Smooth muscle cell (in vitro differentiated cells): ENCODE data around the gene NAA25. TPM values are rescaled to one million over a fixed set of nuclear protein-coding genes. Genes with fewer than 3 reads are reported as not detected.

Experiments
- DNase-seq: peaks from one replicate; lab custom pipeline; 2025; ENCODE audit not compliant: unreplicated experiment; lab: John Stamatoyannopoulos, UW
- H2AFZ ChIP-seq: fragments of 200-600 bp; sonication (generic); 2 replicates; pipeline ENCODE4 v1.6.0; 2016; ENCODE audit warnings: antibody characterized with exemption, low read depth, mild to moderate bottlenecking
- H3F3A ChIP-seq: fragments of 200-600 bp; sonication (generic); 2 replicates; pipeline ENCODE4 v1.6.0; 2017; ENCODE audit warnings: antibody characterized with exemption, low read depth
- H3K27ac ChIP-seq: fragments of 200-600 bp; sonication (generic); 2 replicates; pipeline ENCODE4 v1.5.1; 2016; ENCODE audit warnings: low read depth, mild to moderate bottlenecking
- H3K27me3 ChIP-seq: fragments of 200-600 bp; sonication (generic); 2 replicates; pipeline ENCODE4 v1.6.1; 2016; ENCODE audit warnings: low read depth, mild to moderate bottlenecking
- H3K36me3 ChIP-seq: fragments of 200-600 bp; sonication (generic); 2 replicates; pipeline ENCODE4 v1.5.1; 2016; ENCODE audit warnings: low read depth
- H3K4me1 ChIP-seq: fragments of 200-600 bp; sonication (generic); 2 replicates; pipeline ENCODE4 v1.5.1; 2016; ENCODE audit warnings: low read depth
- H3K4me2 ChIP-seq: fragments of 200-600 bp; sonication (generic); 2 replicates; pipeline ENCODE4 v1.6.0; 2016; ENCODE audit warnings: mild to moderate bottlenecking
- H3K4me3 ChIP-seq: fragments of 200-600 bp; sonication (generic); 2 replicates; pipeline ENCODE4 v1.5.1; 2016; ENCODE audit warnings: mild to moderate bottlenecking
- H3K79me2 ChIP-seq: fragments of 200-600 bp; sonication (generic); 2 replicates; pipeline ENCODE4 v1.6.0; 2016; ENCODE audit warnings: low read depth, mild to moderate bottlenecking
- H3K9ac ChIP-seq: fragments of 200-600 bp; sonication (generic); 2 replicates; pipeline ENCODE4 v1.6.0; 2016; ENCODE audit warnings: low read depth
- H3K9me3 ChIP-seq: fragments of 200-600 bp; sonication (generic); replicated peaks from 2 replicates; pipeline ENCODE4 v1.5.1; 2016; ENCODE audit warnings: low read depth
- H4K20me1 ChIP-seq: fragments of 200-600 bp; sonication (generic); 2 replicates; pipeline ENCODE4 v1.6.0; 2016; ENCODE audit warnings: low read depth
- CTCF ChIP-seq: fragments of 200-600 bp; sonication (generic); IDR thresholded peaks from 2 replicates; pipeline ENCODE4 v1.5.1; 2017; ENCODE audit warnings: borderline replicate concordance, mild to moderate bottlenecking, antibody characterized with exemption; ENCODE audit not compliant: insufficient read depth, poor library complexity, severe bottlenecking
- WGBS: methylation state at CpG from one replicate; pipeline ENCODE4 v1.1.7; 2016; ENCODE audit warnings: low lambda C conversion rate; 5-methylcytosine and 5-hydroxymethylcytosine counted together
- polyA plus RNA-seq: library from polyadenylated mRNA; unstranded; fragments of >200 nt; fragmentation: Nextera tagmentation; extraction: Ambion mirVana; gene quantifications from 2 replicates; pipeline ENCODE4 v1.2.1, GENCODE V29; 2016
- total RNA-seq: library from RNA; depleted of rRNA; stranded (reverse); fragments of >200 nt; gene quantifications from 2 replicates; pipeline ENCODE4 v1.2.3, GENCODE V29; 2014

NAA25 gene
- total and polyA plus RNA-seq, 2 experiments from 2014 or later = 14.7 to 19.8 TPM

GRCh38 chr12:112022241-112023016 is 86.2 kb downstream of the NAA25 start:
- no peaks in the 10 kb centered on the region for H3K4me1 ChIP-seq
- no peaks in the 10 kb centered on the region for H3K27me3 ChIP-seq
- H4K20me1 ChIP-seq = peaks cover 34% of the 10 kb centered on the region
- H3K79me2 ChIP-seq = peaks cover 32% of the 10 kb centered on the region
- no peak overlapping the region for H3K9ac ChIP-seq
- 98% methylated on average over 11 of the region's 11 CpGs for WGBS
- H3K9me3 ChIP-seq = no peaks in the 10 kb centered on the region
- DNase-seq = no peak
- no peak overlapping the region for H3K27ac ChIP-seq
- H3K4me2 ChIP-seq = no peak overlapping the region
- no peak overlapping the region for H2AFZ ChIP-seq
- H3K4me3 ChIP-seq = no peak overlapping the region
- no peak for TF ChIP-seq CTCF
- no peaks in the 10 kb centered on the region for H3K36me3 ChIP-seq
- H3F3A ChIP-seq = peaks cover 2% of the 10 kb centered on the region

GRCh38 chr12:112020947-112021457 is 87.6 kb downstream of the NAA25 start:
- Histone ChIP-seq H3K4me1 (no peaks in the 10 kb centered on the region), H2AFZ (no peak overlapping the region), H3K4me3 (no peak overlapping the region), H3K27ac (no peak overlapping the region), H3K27me3 (no peaks in the 10 kb centered on the region), H3K36me3 (peaks cover 3% of the 10 kb centered on the region), H3K79me2 (peaks cover 46% of the 10 kb centered on the region), H3K4me2 (no peak overlapping the region), H3K9me3 (no peaks in the 10 kb centered on the region), H3K9ac (no peak overlapping the region), H4K20me1 (peaks cover 41% of the 10 kb centered on the region), H3F3A (peaks cover 5% of the 10 kb centered on the region)
- DNase-seq = no peak
- 98% methylated on average over 8 of the region's 8 CpGs for WGBS
- no peak for TF ChIP-seq CTCF

GRCh38 chr12:112018571-112019237 is 89.9 kb downstream of the NAA25 start:
- no peaks in the 10 kb centered on the region for H3K27me3 ChIP-seq
- H3K4me2 ChIP-seq = no peak overlapping the region
- peaks cover 8% of the 10 kb centered on the region for H3F3A ChIP-seq
- TF ChIP-seq CTCF = no peak
- peaks cover 65% of the 10 kb centered on the region for H3K79me2 ChIP-seq
- DNase-seq = no peak
- no peak overlapping the region for H2AFZ ChIP-seq
- H3K9me3 ChIP-seq = no peaks in the 10 kb centered on the region
- 85% methylated on average over 2 of the region's 2 CpGs for WGBS
- H3K27ac ChIP-seq = no peak overlapping the region
- H4K20me1 ChIP-seq = peaks cover 41% of the 10 kb centered on the region
- H3K4me3 ChIP-seq = no peak overlapping the region
- no peak overlapping the region for H3K9ac ChIP-seq
- H3K36me3 ChIP-seq = peaks cover 6% of the 10 kb centered on the region
- peaks cover 6% of the 10 kb centered on the region for H3K4me1 ChIP-seq
